Upper lobe of right lung (tissue), 1 donor: Measurements from ENCODE around the gene MED12L. TPM values are rescaled to one million over a fixed set of nuclear protein-coding genes. Genes with fewer than 3 reads are reported as not detected.

ENCODE experiments used
- ATAC-seq: fragments of 200-7000 bp; cut with Tn5 transposase; one replicate; pipeline ENCODE4 v1.9.1; 2020; ENCODE audit warnings: mild to moderate bottlenecking, moderate library complexity
- DNase-seq: peaks from one replicate; pipeline ENCODE4 v3.0.0-alpha.2; 2020
- H3K27ac ChIP-seq: fragments of 200-600 bp; one replicate; pipeline ENCODE4 v1.8.0; 2022
- H3K27me3 ChIP-seq: fragments of 200-600 bp; one replicate; pipeline ENCODE4 v1.8.0; 2022; ENCODE audit warnings: mild to moderate bottlenecking
- H3K36me3 ChIP-seq: fragments of 200-600 bp; one replicate; pipeline ENCODE4 v1.8.0; 2022
- H3K4me1 ChIP-seq: fragments of 200-600 bp; one replicate; pipeline ENCODE4 v1.8.0; 2022
- H3K4me3 ChIP-seq: fragments of 200-600 bp; one replicate; pipeline ENCODE4 v1.8.0; 2022; ENCODE audit warnings: mild to moderate bottlenecking
- H3K9me3 ChIP-seq: fragments of 200-600 bp; one replicate; pipeline ENCODE4 v1.8.0; 2022
- intact Hi-C: fragments of 100-400 bp; cut with DNase I; formaldehyde crosslinking; loops from one replicate; pipeline ENCODE4 v1.11.0; 2022
- total RNA-seq: library from RNA; stranded (reverse); fragmentation: NEBNext Ultra II Directional; extraction: Animal tissue kit (Norgen Biotek cat#: 25700); gene quantifications from one replicate; pipeline ENCODE4 v1.2.1, GENCODE V29; 2021
- TF ChIP-seq, protein P1 (sequence below): fragments of 200-600 bp; IDR thresholded peaks from one replicate; pipeline ENCODE4 v1.8.0; 2022; ENCODE audit warnings: antibody characterized with exemption
- donor health status: DM: no; HTN: yes; CAD: no; lungs with severe emphysema.

The MED12L gene
- total RNA-seq, 1 donor from 2014 or later = 0.69 TPM

DNA sequence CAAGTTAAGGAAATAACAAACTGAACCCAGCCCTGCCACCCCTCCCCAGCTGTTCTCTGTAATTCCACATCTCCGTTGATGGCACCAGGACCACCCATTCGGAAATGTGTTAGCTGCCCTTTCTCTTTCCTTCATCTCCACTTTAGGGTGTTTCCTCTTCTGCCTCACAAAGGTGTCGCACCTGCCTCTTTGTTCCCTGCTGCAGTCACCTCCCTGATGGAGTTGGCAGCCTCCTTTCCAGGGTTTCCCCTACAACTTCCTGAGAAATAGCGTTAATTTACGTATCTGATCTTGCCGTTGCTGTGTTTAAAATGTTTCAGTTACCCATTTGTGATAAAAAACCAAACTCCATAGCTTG lies 60.2 kb downstream of the MED12L start:
- no peak for ATAC-seq
- no peak overlapping the region for H3K4me3 ChIP-seq
- intact Hi-C loops = no loop called here
- H3K4me1 ChIP-seq = peaks cover 7% of the 10 kb centered on the region
- no peak for DNase-seq
- no peak overlapping the region for H3K27ac ChIP-seq
- no peaks in the 10 kb centered on the region for H3K36me3 ChIP-seq
- TF ChIP-seq, protein P1, sequence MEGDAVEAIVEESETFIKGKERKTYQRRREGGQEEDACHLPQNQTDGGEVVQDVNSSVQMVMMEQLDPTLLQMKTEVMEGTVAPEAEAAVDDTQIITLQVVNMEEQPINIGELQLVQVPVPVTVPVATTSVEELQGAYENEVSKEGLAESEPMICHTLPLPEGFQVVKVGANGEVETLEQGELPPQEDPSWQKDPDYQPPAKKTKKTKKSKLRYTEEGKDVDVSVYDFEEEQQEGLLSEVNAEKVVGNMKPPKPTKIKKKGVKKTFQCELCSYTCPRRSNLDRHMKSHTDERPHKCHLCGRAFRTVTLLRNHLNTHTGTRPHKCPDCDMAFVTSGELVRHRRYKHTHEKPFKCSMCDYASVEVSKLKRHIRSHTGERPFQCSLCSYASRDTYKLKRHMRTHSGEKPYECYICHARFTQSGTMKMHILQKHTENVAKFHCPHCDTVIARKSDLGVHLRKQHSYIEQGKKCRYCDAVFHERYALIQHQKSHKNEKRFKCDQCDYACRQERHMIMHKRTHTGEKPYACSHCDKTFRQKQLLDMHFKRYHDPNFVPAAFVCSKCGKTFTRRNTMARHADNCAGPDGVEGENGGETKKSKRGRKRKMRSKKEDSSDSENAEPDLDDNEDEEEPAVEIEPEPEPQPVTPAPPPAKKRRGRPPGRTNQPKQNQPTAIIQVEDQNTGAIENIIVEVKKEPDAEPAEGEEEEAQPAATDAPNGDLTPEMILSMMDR = no peak
- H3K9me3 ChIP-seq = no peaks in the 10 kb centered on the region
- H3K27me3 ChIP-seq = peaks cover 5% of the 10 kb centered on the region

DNA sequence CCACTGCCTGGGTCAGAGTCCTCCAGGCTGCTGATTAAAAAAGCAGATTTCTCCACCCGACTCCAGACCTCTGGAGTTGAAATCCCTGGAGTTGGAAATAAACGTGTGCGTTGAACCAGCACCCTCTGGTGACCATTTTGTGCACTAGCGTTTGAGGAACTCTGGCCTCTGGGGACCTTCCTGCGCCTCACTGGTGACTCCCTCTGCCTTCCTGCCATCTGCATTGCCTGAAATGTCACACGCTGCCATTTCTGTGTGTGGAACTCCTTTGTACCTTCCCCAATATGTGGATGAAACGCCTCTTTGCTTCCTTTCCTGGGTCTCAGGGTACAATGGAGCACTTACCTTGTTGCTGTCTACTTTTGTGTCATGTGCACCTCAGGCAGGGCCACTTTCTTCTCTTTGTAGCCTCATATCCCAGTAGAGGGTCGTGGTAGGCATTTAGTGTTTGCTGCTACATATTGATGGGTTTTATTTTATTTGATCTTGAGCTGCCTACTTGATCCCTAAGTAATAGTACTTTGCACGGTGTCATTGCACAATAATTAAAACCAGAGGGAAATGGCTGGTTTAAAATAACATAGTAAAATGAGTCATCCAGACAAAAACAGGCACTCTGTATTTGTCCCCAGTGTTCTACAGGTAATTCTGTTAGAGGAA lies 60.7 kb downstream of the MED12L start:
- Histone ChIP-seq H3K9me3 (no peaks in the 10 kb centered on the region), H3K27me3 (peaks cover 5% of the 10 kb centered on the region), H3K27ac (no peak overlapping the region), H3K36me3 (no peaks in the 10 kb centered on the region), H3K4me3 (no peak overlapping the region), H3K4me1 (peaks cover 7% of the 10 kb centered on the region)
- intact Hi-C loops = no loop called here
- ATAC-seq = peak; percentile 98
- peak; percentile 71 for DNase-seq
- TF ChIP-seq, protein P1 = peak; percentile 86

DNA sequence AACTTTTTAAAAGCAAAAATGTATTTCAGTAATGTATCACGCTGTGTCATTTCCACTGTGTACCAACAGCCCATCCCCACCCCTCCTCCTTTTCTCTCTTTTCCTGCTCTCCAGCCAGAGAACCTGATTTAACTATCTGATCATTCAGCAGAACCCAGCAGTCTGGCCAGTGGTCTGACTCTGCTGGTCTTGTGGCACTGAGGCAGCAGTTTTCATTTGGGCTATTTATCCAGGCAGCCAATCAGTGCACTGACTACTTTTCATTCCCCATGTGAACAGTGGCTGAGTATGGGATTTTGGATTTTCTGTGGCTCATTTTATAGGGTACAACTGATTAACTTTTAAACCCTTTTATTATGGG lies 61.2 kb downstream of the MED12L start:
- Histone ChIP-seq H3K4me1 (peaks cover 7% of the 10 kb centered on the region), H3K9me3 (no peaks in the 10 kb centered on the region), H3K4me3 (no peak overlapping the region), H3K27ac (no peak overlapping the region), H3K27me3 (peaks cover 5% of the 10 kb centered on the region), H3K36me3 (no peaks in the 10 kb centered on the region)
- TF ChIP-seq, protein P1 = no peak
- no peak for ATAC-seq
- DNase-seq = no peak
- intact Hi-C loops = no loop called here

DNA sequence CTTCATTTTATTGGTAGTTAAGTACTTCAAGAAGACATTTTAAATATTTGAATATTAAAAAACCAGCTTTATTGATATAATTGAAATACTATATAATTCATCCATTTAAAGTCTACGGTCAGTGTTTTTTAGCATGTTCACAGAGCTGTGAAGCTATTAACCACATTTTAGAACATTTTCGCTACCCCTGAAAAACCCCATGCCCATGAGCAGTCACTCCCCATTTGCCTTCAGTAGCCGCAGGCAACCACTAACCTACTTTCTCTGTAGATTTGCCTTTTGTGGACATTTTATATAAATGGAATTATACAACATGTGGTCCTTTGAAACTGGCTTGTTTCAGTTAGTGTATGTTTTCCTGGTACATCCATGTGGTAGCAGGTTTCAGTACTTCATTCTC lies 61.8 kb downstream of the MED12L start:
- Histone ChIP-seq H3K4me3 (no peak overlapping the region), H3K4me1 (peaks cover 7% of the 10 kb centered on the region), H3K27ac (no peak overlapping the region), H3K36me3 (no peaks in the 10 kb centered on the region), H3K27me3 (peaks cover 5% of the 10 kb centered on the region), H3K9me3 (no peaks in the 10 kb centered on the region)
- intact Hi-C loops = no loop called here
- no peak for DNase-seq
- TF ChIP-seq, protein P1 = no peak
- no peak for ATAC-seq

DNA sequence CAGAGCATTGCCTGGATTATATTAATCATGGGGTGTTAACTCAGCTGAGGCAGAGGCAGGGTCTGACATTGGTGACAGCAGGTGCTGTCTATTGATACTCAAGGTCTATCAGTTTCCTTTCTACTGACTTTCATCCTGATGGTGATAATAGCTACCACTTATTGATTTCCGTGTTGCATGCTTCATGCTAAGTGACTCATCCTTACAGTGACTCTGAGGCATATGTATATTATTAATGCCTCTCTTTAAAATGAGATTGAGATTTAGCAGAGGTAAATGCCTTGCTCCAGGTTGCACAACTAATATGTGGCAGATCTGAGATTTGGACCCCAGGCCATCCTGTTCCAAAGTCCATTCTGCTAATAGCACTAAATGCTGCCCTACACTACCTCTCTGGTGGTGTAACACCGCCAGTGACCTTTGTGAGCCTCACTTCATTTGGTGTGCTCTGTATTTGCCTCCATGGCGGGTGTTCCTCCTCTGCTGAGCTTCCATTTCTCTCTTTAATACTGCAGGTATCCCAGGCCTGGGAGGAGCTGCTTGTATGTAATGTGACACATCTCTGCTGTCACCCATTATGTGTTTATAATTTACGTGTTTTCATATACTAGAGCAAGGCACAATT lies 67.1 kb downstream of the MED12L start:
- ATAC-seq = no peak
- Histone ChIP-seq H3K27me3 (no peaks in the 10 kb centered on the region), H3K36me3 (no peaks in the 10 kb centered on the region), H3K9me3 (no peaks in the 10 kb centered on the region), H3K4me3 (no peak overlapping the region), H3K4me1 (no peaks in the 10 kb centered on the region), H3K27ac (no peak overlapping the region)
- intact Hi-C loops = no loop called here
- no peak for DNase-seq
- TF ChIP-seq, protein P1 = no peak

DNA sequence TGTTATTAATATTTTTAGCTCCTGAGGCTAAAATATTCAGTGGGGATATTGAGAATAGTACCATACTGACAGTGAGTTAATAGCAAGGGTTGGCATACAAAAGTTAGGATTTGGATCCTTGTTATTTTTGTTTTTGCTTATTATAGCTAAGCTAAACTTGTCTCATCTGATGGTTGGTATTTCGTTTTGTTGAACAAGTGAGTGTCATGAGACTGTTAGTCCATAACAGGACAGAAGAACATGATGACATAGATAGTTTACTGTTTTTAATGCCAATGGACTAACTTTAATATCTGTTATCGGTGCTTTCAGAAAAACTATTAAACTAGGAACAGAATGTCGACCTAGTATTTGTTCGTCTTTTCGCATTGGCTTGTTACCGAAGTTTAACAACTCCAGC lies 69.1 kb downstream of the MED12L start:
- no peaks in the 10 kb centered on the region for H3K27me3 ChIP-seq
- H3K36me3 ChIP-seq = no peaks in the 10 kb centered on the region
- H3K9me3 ChIP-seq = no peaks in the 10 kb centered on the region
- ATAC-seq (no peak), DNase-seq (no peak)
- no peak overlapping the region for H3K27ac ChIP-seq
- TF ChIP-seq, protein P1 = no peak
- no peaks in the 10 kb centered on the region for H3K4me1 ChIP-seq
- intact Hi-C loops = no loop called here
- no peak overlapping the region for H3K4me3 ChIP-seq
